OCI-M2 (cell line): ENCODE measurements around the gene EXOC6B.
"Not testable (repeated sequence)": the region's sequence is repeated elsewhere in the genome, so short reads cannot be mapped to it uniquely, and the experiment has no call there.

Experiments used
- DNase-seq: peaks from one replicate; lab custom pipeline; 2025; ENCODE audit not compliant: unreplicated experiment; lab: John Stamatoyannopoulos, UW

Gene EXOC6B

DNA sequence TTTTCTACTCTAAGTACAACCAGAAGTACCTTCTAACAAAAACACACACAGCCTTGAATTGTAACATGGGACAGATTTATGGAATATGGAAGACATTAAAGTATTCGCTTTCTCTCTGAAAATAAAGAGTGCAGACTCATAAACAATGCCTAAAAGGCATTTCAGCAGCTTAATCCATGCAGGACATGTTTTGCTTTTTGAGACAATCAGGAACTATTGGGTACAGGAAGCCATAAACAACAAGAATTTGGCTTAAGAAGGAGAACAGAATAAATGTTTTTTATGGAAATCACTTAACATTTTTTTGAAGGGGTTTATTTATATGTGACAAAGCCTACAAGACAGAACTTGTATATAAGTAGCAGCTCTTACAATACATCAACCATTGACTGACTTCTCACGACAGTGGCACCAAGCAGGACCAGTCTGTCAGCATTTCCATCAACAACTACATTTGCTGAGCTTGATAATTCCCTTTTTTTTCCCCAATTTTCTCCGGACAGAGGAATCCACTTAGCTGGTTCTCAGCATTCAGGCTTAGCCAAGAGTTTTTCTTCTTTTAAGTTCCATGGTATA is 140.1 kb downstream of the EXOC6B start:
- no peak for DNase-seq

DNA sequence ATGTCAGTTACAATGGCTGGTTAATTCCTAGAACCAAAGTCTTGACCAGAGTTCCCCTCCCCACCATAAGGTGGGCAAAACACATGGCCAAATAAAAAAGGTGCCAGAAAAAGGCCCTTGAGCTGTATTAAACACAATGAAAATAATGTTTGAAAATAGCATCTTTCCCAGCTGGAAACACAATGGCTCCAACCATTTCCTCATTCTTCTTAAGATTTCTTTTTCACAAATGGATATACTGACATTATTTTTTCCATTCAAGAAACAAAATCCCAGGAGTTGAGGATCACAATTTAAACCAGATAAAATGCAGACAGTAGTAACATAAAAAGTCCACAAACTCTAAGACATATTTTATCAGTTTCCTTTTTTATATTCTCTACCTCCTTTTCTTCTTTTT is 143.8 kb downstream of the EXOC6B start:
- DNase-seq: no peak

DNA sequence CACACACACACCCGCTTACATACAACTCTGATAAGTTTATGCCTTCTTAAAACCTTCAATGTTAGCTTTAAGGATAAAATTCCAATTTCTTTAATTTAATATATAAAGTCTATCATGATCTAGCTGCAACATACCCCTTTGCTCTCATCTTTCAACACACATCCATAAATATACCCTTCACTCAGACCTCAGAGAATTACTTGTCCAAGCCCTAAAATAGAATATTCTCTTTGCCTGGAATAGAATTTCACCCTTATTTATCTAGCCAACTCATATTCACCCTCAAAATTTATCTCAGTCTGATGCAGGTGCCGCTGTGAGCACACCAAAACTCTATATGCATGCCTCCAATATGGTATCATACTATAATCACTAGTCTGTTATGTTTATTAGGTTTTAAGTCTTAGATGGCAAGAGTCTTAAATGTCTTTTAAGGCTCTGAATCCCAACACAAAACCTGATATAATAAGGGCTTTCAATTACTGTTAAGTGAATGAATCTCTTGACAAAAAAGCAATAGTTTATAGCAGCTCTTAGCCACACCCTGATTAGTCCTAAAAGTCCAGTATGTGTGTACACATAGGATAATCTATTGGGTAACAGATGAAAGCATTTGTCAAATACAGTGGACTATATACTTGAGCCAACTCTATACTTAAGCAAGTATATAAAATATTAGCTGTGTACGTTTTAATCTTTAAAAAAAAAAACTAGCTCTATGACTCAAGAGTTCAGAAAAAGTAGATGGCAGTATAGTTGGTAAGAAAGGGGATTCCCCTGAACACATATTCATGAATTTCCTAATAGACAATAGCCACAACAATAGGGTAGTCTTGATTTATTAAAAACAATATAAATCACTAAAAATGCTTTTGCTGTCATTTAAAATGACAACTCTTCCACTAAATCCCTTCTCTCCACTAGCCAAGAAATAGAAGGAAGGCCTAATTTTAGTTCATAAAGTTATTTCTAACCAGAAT is 144.5 kb downstream of the EXOC6B start:
- no peak for DNase-seq

DNA sequence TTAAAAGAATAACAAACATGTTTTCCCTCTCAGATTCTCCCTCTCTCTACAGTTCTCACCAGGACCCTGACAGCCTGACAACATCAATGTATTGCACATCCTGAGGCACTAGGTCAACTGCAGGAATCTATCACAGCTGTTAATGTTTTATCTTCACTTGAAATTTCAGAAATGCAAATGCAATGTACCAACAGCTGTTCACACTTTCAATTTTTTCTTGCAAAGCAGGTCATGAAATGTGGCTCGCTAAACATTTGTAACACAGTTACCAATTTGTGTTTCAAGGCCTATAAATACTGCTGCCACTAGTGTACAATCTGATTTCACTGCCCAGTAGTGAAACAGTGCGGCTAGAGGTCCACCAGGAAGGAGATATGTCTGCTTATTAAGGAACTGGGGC is 147.8 kb downstream of the EXOC6B start:
- DNase-seq: no peak

DNA sequence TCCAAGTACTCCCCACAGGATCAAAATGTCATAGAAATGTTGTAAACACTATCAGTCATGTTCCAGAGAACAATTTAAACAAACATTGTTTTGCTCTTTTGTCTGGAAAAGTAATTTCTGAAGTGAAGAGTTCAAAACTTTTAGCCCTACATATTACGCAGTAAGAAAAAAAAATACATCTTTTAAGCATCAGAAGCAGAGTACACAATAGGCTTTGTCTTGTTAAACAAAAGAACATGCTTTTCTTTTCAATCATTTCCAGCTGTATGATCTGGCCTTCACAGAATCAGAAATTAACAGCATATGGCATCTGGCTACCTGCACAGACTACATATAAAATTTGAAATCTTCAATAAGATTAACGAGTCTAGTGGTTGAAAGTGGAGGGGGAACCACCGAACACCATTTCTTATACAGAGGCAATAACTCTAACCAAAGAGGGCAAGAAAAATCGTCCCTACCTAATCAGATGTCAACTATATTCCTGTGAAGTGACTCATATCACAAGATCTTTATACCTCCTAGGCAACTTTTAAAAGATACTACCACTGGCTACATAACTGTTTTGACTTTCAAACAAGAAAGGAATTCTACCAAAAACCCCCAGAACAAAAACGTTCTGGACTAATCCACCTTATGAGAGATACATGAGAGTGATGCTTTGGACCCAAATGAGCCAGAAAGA is 149.3 kb downstream of the EXOC6B start:
- no peak for DNase-seq

DNA sequence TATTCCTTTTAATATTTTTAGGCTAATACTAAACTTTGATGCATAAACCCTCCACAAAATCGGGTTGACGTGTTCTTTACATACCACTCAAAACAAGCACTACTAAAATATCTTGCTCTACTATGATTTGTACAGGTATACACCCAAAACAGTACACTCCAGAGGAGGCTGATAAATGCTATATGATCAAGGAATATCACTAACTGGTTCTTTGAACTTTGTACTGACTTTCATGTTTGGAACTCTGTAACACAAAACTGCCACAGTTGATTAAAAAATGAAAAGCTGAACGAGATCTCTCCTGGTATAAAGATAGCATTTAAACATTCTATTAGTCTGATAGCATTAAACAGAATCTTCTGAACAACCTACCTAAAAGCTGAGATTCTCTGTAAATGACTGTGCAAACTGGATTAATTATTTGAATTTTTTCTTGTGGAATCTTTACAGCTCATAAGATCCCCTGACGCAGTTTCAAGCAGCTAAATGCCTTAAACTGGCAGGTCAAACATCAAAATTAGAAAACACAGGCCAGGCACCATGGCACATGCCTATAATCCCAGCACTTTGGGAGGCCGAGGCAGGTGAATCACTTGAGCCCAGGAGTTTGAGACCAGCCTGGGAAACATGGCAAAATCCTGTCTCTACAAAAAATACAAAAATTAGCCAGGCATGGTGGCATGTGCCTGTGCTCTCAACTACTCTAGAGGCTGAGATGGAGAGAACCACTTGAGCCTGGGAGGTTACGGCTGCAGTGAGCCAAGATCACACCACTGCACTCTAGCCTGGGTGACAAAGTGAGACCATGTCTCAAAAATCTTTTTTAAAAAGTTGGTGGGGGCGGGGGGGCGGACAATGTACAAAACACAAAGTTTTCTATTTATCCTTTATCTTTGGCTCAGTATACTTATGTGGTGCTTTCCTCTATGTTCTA is 150.6 kb downstream of the EXOC6B start:
- no peak for DNase-seq

DNA sequence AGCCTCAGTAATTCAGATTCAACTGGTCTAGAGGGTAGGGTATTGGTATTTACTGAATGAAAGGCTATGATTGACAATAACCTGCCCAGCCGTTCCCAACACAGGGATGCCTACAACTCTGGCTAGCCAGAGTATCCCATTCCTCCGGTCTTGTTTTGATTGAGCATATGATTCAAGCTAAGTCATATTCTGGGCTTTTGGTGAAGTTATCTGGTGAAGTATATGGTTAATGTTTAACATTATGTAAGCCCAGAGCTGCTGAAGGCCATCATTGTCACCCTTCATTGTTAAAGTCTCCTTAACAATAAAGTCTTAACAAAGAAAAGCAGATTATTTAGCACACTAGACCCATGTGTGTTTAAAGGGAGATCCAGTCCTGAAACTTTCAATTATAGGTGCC is 152.6 kb downstream of the EXOC6B start:
- DNase-seq: no peak

DNA sequence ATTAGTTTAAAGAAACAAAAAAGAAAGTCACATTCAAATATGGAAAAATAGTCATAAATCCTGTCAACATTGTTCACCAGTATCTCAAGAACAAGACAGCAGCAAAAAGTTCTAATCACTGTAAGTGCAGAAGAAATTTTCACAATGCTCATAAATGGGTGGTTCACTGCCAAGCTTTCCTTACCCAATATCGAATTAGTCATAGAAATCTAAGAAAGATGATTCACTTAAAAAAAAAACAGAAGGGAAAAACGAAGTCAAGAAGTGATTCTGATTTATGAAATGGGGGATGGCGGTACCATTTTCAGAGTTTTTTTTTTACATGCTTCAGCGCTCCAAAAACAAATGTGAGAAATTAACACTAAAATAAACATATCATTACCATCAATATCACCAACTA is 156.7 kb downstream of the EXOC6B start:
- DNase-seq: no peak

DNA sequence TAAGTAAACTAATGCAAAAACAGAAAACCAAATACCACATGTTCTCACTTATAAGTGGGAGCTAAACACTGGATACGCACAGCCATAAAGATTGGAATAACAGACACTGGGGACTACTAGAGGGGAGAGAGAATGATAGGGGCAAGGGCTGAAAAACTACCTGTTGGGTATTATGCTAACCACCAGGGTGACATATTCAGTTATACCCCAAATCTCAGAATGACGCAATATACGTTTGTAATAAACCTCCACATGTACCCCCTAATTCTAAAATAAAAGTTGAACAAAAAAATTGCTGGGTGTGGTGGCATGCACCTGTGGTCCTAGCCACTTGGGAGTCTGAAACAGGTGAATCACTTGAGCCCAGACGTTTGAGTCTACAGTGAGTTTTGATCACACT is 157.2 kb downstream of the EXOC6B start:
- DNase-seq: no peak

DNA sequence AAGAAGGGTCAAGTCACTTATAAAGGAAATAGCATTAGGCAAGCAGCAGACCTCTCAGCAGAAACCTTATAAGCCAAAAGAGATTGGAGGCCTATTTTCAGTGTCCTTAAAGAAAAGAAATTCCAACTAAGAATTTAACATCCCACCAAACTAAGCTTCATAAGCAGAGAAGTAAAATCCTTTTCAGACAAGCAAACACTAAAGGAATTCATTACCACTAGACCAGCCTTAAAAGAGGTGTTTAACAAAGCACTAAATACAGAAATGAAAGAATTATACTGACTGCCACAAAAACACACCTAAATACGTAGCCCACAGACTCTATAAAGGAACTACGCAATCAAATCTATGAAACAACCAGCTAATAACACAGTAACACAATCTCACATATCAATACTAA is 160.4 kb downstream of the EXOC6B start:
- DNase-seq: no peak

DNA sequence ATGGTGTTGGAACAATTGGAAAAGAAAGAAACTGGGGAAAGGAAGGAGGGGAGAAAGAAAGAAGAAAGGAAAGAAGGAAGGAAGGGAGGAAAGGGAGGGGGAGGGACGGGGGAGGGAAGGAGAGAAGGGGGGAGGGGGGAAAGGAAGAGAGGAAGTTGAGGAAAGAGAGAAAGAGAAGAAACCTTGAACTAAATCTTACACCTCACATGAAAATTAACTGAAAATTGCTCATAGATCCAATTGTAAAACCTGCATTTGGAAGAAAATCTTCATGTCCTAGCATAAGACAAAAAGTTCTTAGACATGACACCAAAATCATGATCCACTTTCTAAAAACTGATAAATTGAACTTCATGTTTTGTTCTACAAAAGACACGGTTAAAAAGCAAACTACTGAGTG is 163.8 kb downstream of the EXOC6B start:
- DNase-seq: no peak

DNA sequence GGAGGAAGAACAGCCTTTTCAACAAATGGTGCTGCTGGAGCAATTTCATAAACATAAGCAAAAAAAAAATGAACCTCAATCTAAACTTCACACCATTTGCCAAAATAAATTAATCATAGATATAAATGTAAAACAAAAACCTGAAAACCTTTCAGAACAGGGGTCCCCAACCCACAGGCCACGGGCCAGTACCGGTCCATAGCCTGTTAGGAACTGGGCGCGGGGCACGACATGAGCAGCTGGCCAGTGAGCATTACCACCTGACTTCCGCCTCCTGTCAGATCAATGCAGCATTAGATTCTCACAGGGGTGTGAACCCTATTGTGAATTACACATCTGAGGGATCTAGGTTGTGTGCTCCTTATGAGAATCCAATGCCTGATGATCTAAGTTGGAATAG is 176.0 kb downstream of the EXOC6B start:
- DNase-seq: no peak

DNA sequence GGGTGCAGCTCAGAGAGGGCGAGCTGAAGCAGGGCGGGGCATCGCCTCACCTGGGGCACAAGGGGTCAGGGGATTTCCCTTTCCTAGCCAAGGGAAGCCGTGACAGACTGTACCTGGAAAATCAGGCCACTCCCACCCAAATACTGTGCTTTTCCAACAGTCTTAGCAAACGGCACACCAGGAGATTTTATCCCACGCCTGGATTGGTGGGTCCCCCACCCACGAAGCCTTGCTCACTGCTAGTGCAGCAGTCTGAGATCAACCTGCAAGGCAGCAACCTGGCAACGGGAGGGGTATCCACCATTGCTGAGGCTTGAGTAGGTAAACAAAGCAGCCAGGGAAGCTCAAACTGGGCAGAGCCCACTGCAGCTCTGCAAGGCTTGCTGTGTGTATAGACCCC is 184.6 kb downstream of the EXOC6B start:
- DNase-seq: not testable (repeated sequence)

DNA sequence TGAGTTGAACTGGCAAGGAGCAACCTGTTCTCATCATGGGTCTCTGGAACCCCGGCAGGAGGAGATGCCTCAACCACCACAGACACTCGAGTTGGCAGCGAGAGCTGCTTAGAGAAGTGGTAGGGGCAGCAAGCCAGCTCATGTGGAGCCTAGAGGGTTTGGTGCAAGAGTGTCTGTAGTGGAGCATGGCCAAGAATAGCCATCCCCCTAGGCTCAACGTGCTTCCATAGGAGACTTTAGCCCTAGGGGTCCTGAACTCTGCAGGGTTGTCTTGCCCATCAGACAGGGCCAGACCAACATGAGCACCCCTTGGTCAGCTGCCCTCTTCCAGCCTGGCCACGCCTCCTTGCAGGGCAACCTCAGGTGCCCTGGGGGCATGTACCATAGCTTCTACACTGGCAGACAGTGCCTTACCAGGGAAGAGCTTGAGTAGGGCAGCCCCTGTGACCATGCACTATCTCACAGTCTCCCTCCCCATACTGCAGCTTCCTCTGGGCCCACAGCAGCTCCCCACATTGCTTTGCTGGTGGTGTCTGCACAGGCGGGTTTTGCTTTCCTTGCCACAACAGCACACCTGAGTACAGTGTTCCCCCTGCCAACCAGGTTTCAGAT is 187.1 kb downstream of the EXOC6B start:
- DNase-seq: no peak

DNA sequence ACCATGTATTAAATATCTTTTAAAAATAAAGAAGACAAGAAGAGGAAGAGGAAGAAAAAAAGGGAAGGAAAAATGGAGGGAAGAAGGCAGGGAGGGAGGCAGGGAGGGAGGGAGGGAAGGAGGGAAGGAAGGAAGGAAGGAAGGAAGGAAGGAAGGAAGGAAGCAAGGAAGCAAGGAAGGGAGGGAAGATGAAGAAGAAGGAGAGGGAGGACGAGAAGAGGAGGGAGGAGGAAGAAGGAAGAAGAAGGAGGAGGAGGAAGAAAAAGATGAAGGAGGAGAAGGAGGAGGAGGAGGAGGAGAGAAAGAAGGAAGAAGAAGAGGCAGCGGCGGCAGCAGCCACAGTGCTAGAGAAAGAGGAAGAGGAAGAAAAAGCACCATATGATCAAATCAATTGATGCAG is 189.6 kb downstream of the EXOC6B start:
- no peak for DNase-seq

DNA sequence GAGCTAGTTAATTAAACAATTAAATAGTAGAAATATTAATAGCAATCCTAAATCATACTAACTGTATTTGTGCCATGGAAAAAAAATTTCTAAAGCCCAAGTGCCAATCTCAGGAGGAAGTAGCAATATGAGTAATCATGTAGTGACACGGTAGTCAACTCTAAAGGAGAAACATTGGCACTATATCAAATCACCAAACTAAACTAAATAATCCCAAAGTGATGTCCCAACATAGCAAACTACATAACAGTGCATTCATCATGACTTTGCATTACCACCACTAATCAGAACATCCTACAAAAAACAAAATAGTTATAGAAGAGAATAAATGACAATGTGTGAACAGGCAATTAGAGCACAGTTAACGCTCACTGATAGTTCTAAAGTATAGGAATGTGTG is 195.1 kb downstream of the EXOC6B start:
- no peak for DNase-seq

DNA sequence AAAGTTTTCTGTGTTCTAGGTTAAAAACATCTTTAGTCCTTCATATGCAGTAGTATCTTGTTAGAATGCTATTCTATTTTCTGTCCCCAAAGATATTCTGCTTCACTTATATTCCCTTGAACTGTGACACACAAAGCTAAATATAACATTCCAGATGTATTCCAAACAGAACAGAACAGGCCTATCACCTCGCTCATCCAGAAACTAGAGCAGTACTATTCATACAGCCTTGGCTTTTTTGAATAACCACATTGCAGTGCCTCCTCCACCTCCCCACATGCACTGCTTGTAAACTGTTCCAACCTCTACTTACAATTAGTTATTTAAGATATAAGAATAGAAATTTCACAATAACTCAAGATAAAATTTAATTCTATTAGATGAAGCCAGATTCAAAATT is 196.8 kb downstream of the EXOC6B start:
- no peak for DNase-seq

DNA sequence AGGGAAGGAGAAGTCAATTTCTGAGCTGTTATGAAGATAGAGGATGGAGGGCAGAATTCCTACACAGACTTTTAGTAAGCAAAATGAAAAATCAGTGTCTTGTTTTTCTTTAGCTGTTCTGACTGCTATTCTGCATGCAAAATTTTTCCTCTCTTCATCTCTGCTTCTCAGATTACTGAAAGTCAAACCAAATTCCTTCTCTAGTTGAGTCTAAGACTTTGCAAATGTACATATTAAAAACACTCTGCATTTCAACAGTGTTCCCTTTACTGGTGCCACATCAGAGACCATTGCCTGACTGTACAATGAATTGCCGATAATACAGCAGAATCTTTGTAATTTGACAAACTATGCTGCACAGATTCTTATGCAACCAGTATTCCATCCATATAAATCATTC is 198.8 kb downstream of the EXOC6B start:
- DNase-seq: no peak

DNA sequence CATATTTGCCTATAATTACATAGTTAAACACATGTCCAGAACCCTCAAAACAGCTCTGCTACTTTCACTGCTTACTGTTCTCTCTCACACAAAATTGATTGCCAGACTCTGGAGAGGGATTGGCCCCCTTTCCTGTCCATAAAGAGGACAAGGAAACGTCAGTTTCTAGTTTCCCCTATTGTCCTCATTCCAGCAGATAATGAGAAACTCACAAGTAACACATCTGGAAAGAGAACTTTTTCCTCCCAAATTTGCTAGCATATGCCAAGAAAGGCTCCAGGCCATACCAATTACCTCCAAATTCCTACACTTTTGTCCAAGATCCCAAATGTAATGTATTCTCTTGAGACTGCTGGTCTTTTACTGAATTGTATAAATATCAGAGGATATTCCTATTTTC is 200.5 kb downstream of the EXOC6B start:
- no peak for DNase-seq

DNA sequence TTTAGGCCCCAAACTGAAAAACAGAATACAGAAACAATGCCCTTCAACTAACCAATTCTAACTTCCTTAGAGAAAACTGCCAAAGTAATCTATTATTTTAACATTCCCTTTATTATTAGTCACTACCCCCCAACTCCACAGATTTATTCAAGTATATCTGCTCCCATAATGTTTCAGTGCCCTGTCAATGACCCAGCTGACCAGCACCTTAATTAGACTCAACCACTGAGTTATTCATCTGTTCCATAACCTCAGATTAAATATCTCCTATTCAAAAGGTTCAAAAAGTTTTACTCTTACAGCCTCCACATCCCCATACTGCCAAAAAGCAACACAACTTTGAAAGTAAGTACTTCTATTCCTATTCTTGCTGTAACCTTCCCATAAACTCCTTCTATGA is 202.4 kb downstream of the EXOC6B start:
- DNase-seq: no peak

DNA sequence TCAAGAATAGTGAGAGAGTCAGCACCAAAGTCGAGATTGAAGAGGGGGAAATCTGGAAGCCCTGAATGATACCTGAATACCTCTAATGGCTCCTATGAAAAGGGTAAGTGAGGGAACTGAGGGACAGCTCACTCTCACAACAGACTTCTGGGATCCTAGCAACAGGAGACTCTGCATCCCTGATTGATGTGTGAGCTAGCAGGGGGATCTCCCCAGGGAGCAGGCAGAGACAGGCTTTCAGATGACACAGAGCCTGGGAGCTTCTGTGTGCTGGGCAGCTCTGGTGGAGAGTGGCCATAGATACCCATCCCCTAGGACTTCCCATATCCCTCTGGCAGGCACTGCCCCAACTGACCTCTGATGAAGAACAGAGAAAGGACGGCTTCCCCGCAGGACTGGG is 206.2 kb downstream of the EXOC6B start:
- no peak for DNase-seq
